ENCODE data around the gene TLE3. TPM values are rescaled to one million over a fixed set of nuclear protein-coding genes. Genes with fewer than 3 reads are reported as not detected.

The TLE3 gene
- polyA plus RNA-seq, 2 of the 4 experiments (the other 2 are of a cell fraction): 4.6 to 5.3 TPM

GRCh38 chr15:70027518-70027917 lies 70.2 kb downstream of the TLE3 start:
- ATAC-seq (no peak), FAIRE-seq (no peak), DNase-seq (ENCODE audit: low read depth in 1 of 2, low spot score in 1 of 2) (no peak)
- CTCF ChIA-PET: interaction anchor here (0.5 to 1.4 kb wide), 2 partner anchors 9 to 19 kb away, joined by 3 read pairs; no protein-coding TSS in a partner anchor
- no peak for TF ChIP-seq FOSB (CRISPR knock-in tag; IDR thresholded peaks at IDR 0.05)
- no peak for TF ChIP-seq KDM1A (IDR thresholded peaks at IDR 0.05; ENCODE audit: low read depth)
- TF ChIP-seq NR3C1 (IDR thresholded peaks at IDR 0.05): no peak
- no peak for TF ChIP-seq RFX5 (IDR thresholded peaks at IDR 0.05)
- no peak for TF ChIP-seq HDAC2 (IDR thresholded peaks at IDR 0.05)
- TF ChIP-seq BCL3 (IDR thresholded peaks at IDR 0.05): no peak
- no peak for TF ChIP-seq HMGXB4 (CRISPR knock-in tag; IDR thresholded peaks at IDR 0.05; ENCODE audit: borderline replicate concordance)
- no peak for TF ChIP-seq HOXB13 (CRISPR knock-in tag; IDR thresholded peaks at IDR 0.05; ENCODE audit: low read depth)
- TF ChIP-seq CEBPB (IDR thresholded peaks at IDR 0.05): no peak
- no peak for TF ChIP-seq ZNF302 (CRISPR knock-in tag; IDR thresholded peaks at IDR 0.05)
- TF ChIP-seq POLR2AphosphoS2 (conservative IDR thresholded peaks at IDR 0.05; ENCODE audit: low read length): no peak
- TF ChIP-seq CTCF (IDR thresholded peaks at IDR 0.05): no peak
- no peak for TF ChIP-seq ZFP36 (IDR thresholded peaks at IDR 0.05; ENCODE audit: borderline replicate concordance, partially characterized antibody)
- no peak for TF ChIP-seq HOXB5 (CRISPR knock-in tag; IDR thresholded peaks at IDR 0.05)
- TF ChIP-seq JUN (IDR thresholded peaks at IDR 0.05): no peak
- no peak for TF ChIP-seq ATOH8 (CRISPR knock-in tag; IDR thresholded peaks at IDR 0.05; ENCODE audit: low read depth)
- no peaks in the 10 kb centered on the region for H3K4me1 ChIP-seq
- H3K4me3 ChIP-seq: no peak overlapping the region
- H3K4me2 ChIP-seq: no peak overlapping the region
- no peaks in the 10 kb centered on the region for H3K9me3 ChIP-seq
- POLR2A ChIA-PET: no interaction called here
- H3K27ac ChIP-seq: no peak overlapping the region
- WGBS (ENCODE audit: missing lambda C conversion rate): 16% methylated on average over 1 of the region's 1 CpG

GRCh38 chr15:70026991-70027390 lies 70.7 kb downstream of the TLE3 start:
- ATAC-seq (no peak), DNase-seq (ENCODE audit: low read depth in 1 of 2, low spot score in 1 of 2) (no peak), FAIRE-seq (no peak)
- H3K4me3 ChIP-seq: no peak overlapping the region
- POLR2A ChIA-PET: no interaction called here
- no peak overlapping the region for H3K27ac ChIP-seq
- 62% methylated on average over 5 of the region's 5 CpGs for WGBS (ENCODE audit: missing lambda C conversion rate)
- H3K4me2 ChIP-seq: no peak overlapping the region
- TF ChIP-seq RAD21 (conservative IDR thresholded peaks at IDR 0.05 in 1 of 2, IDR thresholded peaks at IDR 0.05 in 1 of 2): no peak
- no peak for TF ChIP-seq USF2 (IDR thresholded peaks at IDR 0.05)
- no peak for TF ChIP-seq EP300 (IDR thresholded peaks at IDR 0.05)
- TF ChIP-seq HDAC2 (IDR thresholded peaks at IDR 0.05): no peak
- H3K9me3 ChIP-seq: no peaks in the 10 kb centered on the region
- CTCF ChIA-PET: interaction anchor here (1.4 kb wide), 1 partner anchor 10 kb away, joined by 3 read pairs; no protein-coding TSS in a partner anchor
- no peaks in the 10 kb centered on the region for H3K4me1 ChIP-seq

Measured in A549 (cell line).